H1 (cell line): ENCODE measurements around the gene PBX1. TPM values are rescaled to one million over a fixed set of nuclear protein-coding genes. Genes with fewer than 3 reads are reported as not detected.

Source experiments
- CTCF ChIA-PET: fragments of 300-600 bp; sonication (Branson Sonifier 250); formaldehyde crosslinking; loops from one replicate; lab custom pipeline; 2021; ENCODE audit not compliant: partially characterized antibody; lab: Charles Lee
- POLR2A ChIA-PET: fragments of 300-600 bp; sonication (Branson Sonifier 250); formaldehyde crosslinking; loops from one replicate; lab custom pipeline; 2021; ENCODE audit warnings: inconsistent platforms; ENCODE audit not compliant: partially characterized antibody; lab: Charles Lee
- DNase-seq, 2 experiments: peaks; one replicate each; pipeline versions ENCODE4 v3.0.0 to v3.0.0-alpha.2; 2010 to 2022; ENCODE audit warnings: low spot score in 2 of 2, low read depth in 1 of 2, mixed read lengths in 1 of 2
- FAIRE-seq: peaks from 2 replicates; lab custom pipeline; 2011; peaks lifted over from hg19 to GRCh38; lab: Jason Lieb, UNC
- H2AFZ ChIP-seq: 2 replicates; pipeline ENCODE4 v1.8.1; 2012; ENCODE audit warnings: low read length, inconsistent platforms
- H2AK5ac ChIP-seq: 2 replicates; pipeline ENCODE4 v1.6.1; 2013; ENCODE audit warnings: low read depth, low read length
- H2BK120ac ChIP-seq: replicated peaks from 2 replicates; pipeline ENCODE3; 2013; ENCODE audit warnings: low read depth, low read length, inconsistent platforms
- H2BK12ac ChIP-seq: 2 replicates; pipeline ENCODE4 v1.6.1; 2013; ENCODE audit warnings: low read depth, low read length
- H2BK15ac ChIP-seq: 2 replicates; pipeline ENCODE4 v1.6.1; 2013; ENCODE audit warnings: low read length
- H2BK20ac ChIP-seq: 2 replicates; pipeline ENCODE4 v1.6.1; 2013; ENCODE audit warnings: low read length
- H2BK5ac ChIP-seq: 2 replicates; pipeline ENCODE4 v1.6.1; 2013; ENCODE audit warnings: low read depth, low read length
- H3K14ac ChIP-seq: 2 replicates; pipeline ENCODE4 v1.6.1; 2013; ENCODE audit warnings: inconsistent platforms; ENCODE audit not compliant: insufficient read length
- H3K18ac ChIP-seq: 2 replicates; pipeline ENCODE4 v1.6.1; 2013; ENCODE audit warnings: low read length; ENCODE audit errors: extremely low read depth
- H3K23ac ChIP-seq: 2 replicates; pipeline ENCODE4 v1.6.1; 2013; ENCODE audit warnings: inconsistent platforms; ENCODE audit not compliant: insufficient read length
- H3K23me2 ChIP-seq: 2 replicates; pipeline ENCODE4 v1.6.1; 2013; ENCODE audit warnings: low read depth, low read length
- H3K27ac ChIP-seq: 2 replicates; pipeline ENCODE4 v1.6.1; 2011; ENCODE audit warnings: low read depth, low read length, inconsistent platforms
- H3K27me3 ChIP-seq, 4 experiments: replicated peaks in 1 of 4; 1 replicate in 1 of 4; 2 replicates in 3 of 4; pipeline versions ENCODE4 v1.6.1 to v1.8.1; 2011 to 2013; ENCODE audit warnings: low read length in 3 of 4, mild to moderate bottlenecking in 3 of 4, inconsistent platforms in 2 of 4, mixed read lengths in 2 of 4, moderate library complexity in 1 of 4; ENCODE audit not compliant: control insufficient read depth in 3 of 4, insufficient read depth in 3 of 4; ENCODE audit errors: extremely low read depth in 1 of 4
- H3K36me3 ChIP-seq, 4 experiments: 2 replicates each; pipeline versions ENCODE4 v1.6.1 to v1.8.1; 2011 to 2013; ENCODE audit warnings: mild to moderate bottlenecking in 4 of 4, low read length in 3 of 4, moderate library complexity in 2 of 4, control low read depth in 1 of 4, inconsistent platforms in 1 of 4; ENCODE audit not compliant: insufficient read depth in 4 of 4, control insufficient read depth in 2 of 4
- H3K4ac ChIP-seq: replicated peaks from 2 replicates; pipeline ENCODE3; 2013; ENCODE audit warnings: low read length, low read depth, mixed read lengths, inconsistent platforms; ENCODE audit not compliant: insufficient read length
- H3K4me1 ChIP-seq, 4 experiments: replicated peaks in 1 of 4; 1 replicate in 1 of 4; 2 replicates in 3 of 4; pipeline versions ENCODE4 v1.6.1 to v1.8.1; 2011 to 2013; ENCODE audit warnings: low read length in 3 of 4, inconsistent platforms in 2 of 4, mixed read lengths in 1 of 4; ENCODE audit not compliant: insufficient read depth in 4 of 4, control insufficient read depth in 3 of 4
- H3K4me2 ChIP-seq, 2 experiments: 2 replicates each; pipeline versions ENCODE4 v1.6.1 to v1.8.1; 2011 to 2013; ENCODE audit warnings: low read depth in 2 of 2, low read length in 2 of 2, control low read depth in 1 of 2, inconsistent platforms in 1 of 2, mild to moderate bottlenecking in 1 of 2; ENCODE audit not compliant: insufficient read depth in 1 of 2
- H3K4me3 ChIP-seq, 4 experiments: fragments of 200-600, 300-600 bp in 1 of 4; sonication (generic), shearing (Covaris generic), sonication (Bioruptor Twin) in 1 of 4; 2 replicates each; pipeline versions ENCODE4 v1.5.1 to v1.8.1; 2011 to 2016; ENCODE audit warnings: low read length in 4 of 4, low read depth in 3 of 4, control low read depth in 2 of 4, inconsistent platforms in 2 of 4, mild to moderate bottlenecking in 2 of 4, mixed read lengths in 1 of 4, moderate library complexity in 1 of 4; ENCODE audit not compliant: insufficient read depth in 2 of 4; ENCODE audit errors: extremely low read depth in 1 of 4
- H3K56ac ChIP-seq: replicated peaks from 2 replicates; pipeline ENCODE3; 2013; ENCODE audit warnings: low read depth, mild to moderate bottlenecking, mixed read lengths, low read length, inconsistent platforms; ENCODE audit not compliant: insufficient read length
- H3K79me1 ChIP-seq: 2 replicates; pipeline ENCODE4 v1.6.1; 2013; ENCODE audit warnings: low read depth, low read length, control low read depth
- H3K79me2 ChIP-seq, 2 experiments: 2 replicates each; pipeline versions ENCODE4 v1.6.1 to v1.8.1; 2012 to 2013; ENCODE audit warnings: low read length in 2 of 2, mild to moderate bottlenecking in 2 of 2, inconsistent platforms in 1 of 2; ENCODE audit not compliant: insufficient read depth in 2 of 2, control insufficient read depth in 1 of 2
- H3K9ac ChIP-seq, 4 experiments: replicated peaks in 1 of 4; 1 replicate in 1 of 4; 2 replicates in 3 of 4; pipeline versions ENCODE4 v1.6.1 to v1.8.1; 2011 to 2013; ENCODE audit warnings: low read depth in 3 of 4, low read length in 3 of 4, control low read depth in 2 of 4, mild to moderate bottlenecking in 2 of 4, moderate library complexity in 2 of 4, inconsistent platforms in 1 of 4; ENCODE audit errors: extremely low read depth in 1 of 4
- H3K9me3 ChIP-seq, 2 experiments: 2 replicates each; pipeline versions ENCODE4 v1.6.1 to v1.8.1; 2012 to 2013; ENCODE audit warnings: mild to moderate bottlenecking in 2 of 2, moderate library complexity in 2 of 2, control low read depth in 1 of 2, inconsistent platforms in 1 of 2, low read depth in 1 of 2, low read length in 1 of 2, mixed read lengths in 1 of 2; ENCODE audit not compliant: insufficient read depth in 2 of 2
- H4K20me1 ChIP-seq, 2 experiments: replicated peaks in 1 of 2; 2 replicates each; pipeline versions ENCODE3 to v1.8.1; 2011 to 2013; ENCODE audit warnings: inconsistent platforms in 2 of 2, low read length in 2 of 2, mild to moderate bottlenecking in 1 of 2; ENCODE audit not compliant: insufficient read depth in 2 of 2, control insufficient read depth in 1 of 2
- H4K5ac ChIP-seq: 2 replicates; pipeline ENCODE4 v1.6.1; 2013; ENCODE audit warnings: low read length, low read depth, mixed read lengths, inconsistent platforms; ENCODE audit not compliant: insufficient read length
- H4K8ac ChIP-seq: 2 replicates; pipeline ENCODE4 v1.8.0; 2013; ENCODE audit warnings: mild to moderate bottlenecking, moderate library complexity, low read length, inconsistent platforms; ENCODE audit not compliant: insufficient read depth; ENCODE audit errors: extremely low read depth
- H4K91ac ChIP-seq: replicated peaks from 2 replicates; pipeline ENCODE3; 2013; ENCODE audit warnings: low read length, mixed read lengths, inconsistent platforms; ENCODE audit not compliant: insufficient read length
- CBX8 ChIP-seq: fragments of 300-800, 300-1000 bp; sonication (generic); IDR thresholded peaks from 2 replicates; pipeline ENCODE4 v1.7.1; 2016; ENCODE audit warnings: low read depth, low read length, borderline replicate concordance
- EGR1 ChIP-seq: IDR thresholded peaks from 2 replicates; pipeline ENCODE4 v1.6.1; 2011; ENCODE audit warnings: low read depth, low read length, borderline replicate concordance
- GTF2F1 ChIP-seq: IDR thresholded peaks from 2 replicates; pipeline ENCODE4 v1.6.1; 2012; ENCODE audit warnings: low read depth, low read length, improper control_type of control experiment, borderline replicate concordance
- KDM5A ChIP-seq: fragments of 200-600 bp; IDR thresholded peaks from 2 replicates; pipeline ENCODE4 v1.7.1; 2012; ENCODE audit warnings: mild to moderate bottlenecking, low read length, inconsistent platforms, mixed read lengths
- WGBS, 2 experiments: shearing (Covaris generic) in 1 of 2; methylation state at CpG; one replicate each; pipeline versions ENCODE4 v1.1.6 to v1.1.7; 2013 to 2015; ENCODE audit warnings: low lambda C conversion rate in 2 of 2, mixed read lengths in 2 of 2, inconsistent platforms in 1 of 2, low coverage in 1 of 2, missing lambda C conversion rate in 1 of 2; ENCODE audit not compliant: insufficient replicate concordance in 2 of 2, insufficient coverage in 1 of 2, insufficient read length in 1 of 2; ENCODE audit errors: extremely low coverage in 1 of 2, missing lambda C conversion rate in 1 of 2; 5-methylcytosine and 5-hydroxymethylcytosine counted together
- polyA plus RNA-seq, 7 experiments: library from polyadenylated mRNA; depleted of rRNA in 3 of 7; stranded (reverse) in 5 of 7; unstranded in 2 of 7; fragments of >200 nt in 5 of 7; fragments of 200-250 nt in 2 of 7; gene quantifications; 1 replicate in 5 of 7; 2 replicates in 1 of 7; 4 replicates in 1 of 7; pipeline versions ENCODE4 v1.2.1 to v1.2.3, GENCODE V29; 2011 to 2013; ENCODE audit warnings: missing spikeins in 2 of 7, mixed read lengths in 2 of 7
- total RNA-seq: library from RNA; stranded (reverse); fragmentation: NEBNext Ultra II Directional; extraction: Animal tissue kit (Norgen Biotek cat#: 25700); gene quantifications from 2 replicates; pipeline ENCODE4 v1.2.1, GENCODE V29; 2021
- TF ChIP-seq, protein P1 (sequence below): IDR thresholded peaks from 2 replicates; pipeline ENCODE4 v1.6.1; 2012; ENCODE audit warnings: inconsistent platforms

The PBX1 gene
- total and polyA plus RNA-seq, 2 of the 8 experiments (the other 6 are each of a cell fraction or from before 2014, with no cell fraction given): 87.4 to 124 TPM

DNA sequence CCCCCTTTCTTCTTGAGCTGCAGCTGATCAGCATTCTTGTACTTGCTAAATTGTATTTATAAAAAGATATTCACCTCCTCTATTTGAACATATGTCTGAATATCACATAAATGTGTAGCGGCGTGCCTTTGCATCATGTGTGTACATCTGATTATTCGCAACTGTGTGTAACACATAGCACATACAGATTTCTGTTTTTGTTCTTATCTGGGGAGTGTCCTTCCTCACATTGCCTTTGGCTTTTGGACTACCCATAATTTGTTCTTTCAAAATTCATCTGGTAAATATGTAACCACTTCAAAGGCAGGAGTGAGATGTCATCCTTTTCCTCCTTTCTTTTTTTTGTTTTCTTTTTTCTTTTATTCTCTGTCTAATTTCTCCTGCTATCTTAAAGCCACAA, 113.6 kb downstream of the PBX1 start:
- peaks cover 14 to 93% of the 10 kb centered on the region in 2 experiments for H3K79me2 ChIP-seq
- no peak overlapping the region for H3K56ac ChIP-seq
- no peaks in the 10 kb centered on the region for H3K9me3 ChIP-seq
- H3K18ac ChIP-seq: no peak overlapping the region
- H3K9ac ChIP-seq: no peak overlapping the region
- POLR2A ChIA-PET: interaction anchor here (0.6 kb wide), 1 partner anchor 39 kb away, joined by 3 read pairs; no protein-coding TSS in a partner anchor
- H4K5ac ChIP-seq: no peak overlapping the region
- no peak overlapping the region for H3K14ac ChIP-seq
- CTCF ChIA-PET: interaction anchor here (0.6 to 5.9 kb wide), 22 partner anchors 10 to 1111 kb away, joined by 3 to 56 read pairs (median 7); no protein-coding TSS in a partner anchor
- no peak overlapping the region for H4K8ac ChIP-seq
- WGBS, 2 experiments: 87% methylated on average over 3 of the region's 3 CpGs; no CpG with 5 or more reads in 1 of the 2 experiments
- no peak overlapping the region for H2AFZ ChIP-seq
- H4K91ac ChIP-seq: no peak overlapping the region
- no peak overlapping the region for H2BK15ac ChIP-seq
- no peak overlapping the region for H3K4ac ChIP-seq
- no peak overlapping the region for H3K4me2 ChIP-seq
- H3K27me3 ChIP-seq: no peaks in the 10 kb centered on the region
- H3K23ac ChIP-seq: no peak overlapping the region
- no peak overlapping the region for H2BK12ac ChIP-seq
- peaks cover 7 to 10% of the 10 kb centered on the region in 2 experiments for H4K20me1 ChIP-seq
- no peaks in the 10 kb centered on the region for H3K23me2 ChIP-seq
- H3K79me1 ChIP-seq: peaks cover 15% of the 10 kb centered on the region
- peaks cover 0 to 3% (median under 1%) of the 10 kb centered on the region in 4 experiments; a peak in 2 of 8 replicates for H3K36me3 ChIP-seq
- H2BK120ac ChIP-seq: no peak overlapping the region
- TF ChIP-seq KDM5A: no peak
- TF ChIP-seq EGR1: no peak
- no peak for TF ChIP-seq CBX8
- TF ChIP-seq, protein P1, sequence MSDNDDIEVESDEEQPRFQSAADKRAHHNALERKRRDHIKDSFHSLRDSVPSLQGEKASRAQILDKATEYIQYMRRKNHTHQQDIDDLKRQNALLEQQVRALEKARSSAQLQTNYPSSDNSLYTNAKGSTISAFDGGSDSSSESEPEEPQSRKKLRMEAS: no peak
- no peak for TF ChIP-seq GTF2F1
- H2AK5ac ChIP-seq: no peak overlapping the region
- H2BK20ac ChIP-seq: no peak overlapping the region
- H3K4me1 ChIP-seq: peaks cover 5 to 20% (median 17%) of the 10 kb centered on the region in 4 experiments; a peak in 5 of 7 replicates
- no peak overlapping the region for H2BK5ac ChIP-seq
- no peak overlapping the region for H3K4me3 ChIP-seq
- no peak overlapping the region for H3K27ac ChIP-seq
- DNase-seq (no peak), FAIRE-seq (no peak)
